H54 (cell line): Measurements from ENCODE around the gene OTUD3.
"Not testable (repeated sequence)": the region's sequence is repeated elsewhere in the genome, so short reads cannot be mapped to it uniquely, and the experiment has no call there.

Source experiments
- DNase-seq: peaks from one replicate; pipeline ENCODE4 v3.0.0; 2011; ENCODE audit warnings: low spot score, mixed read lengths; ENCODE audit not compliant: insufficient read length
- FAIRE-seq: peaks from 3 replicates; lab custom pipeline; 2011; peaks lifted over from hg19 to GRCh38; lab: Jason Lieb, UNC
- POLR2A ChIP-seq: IDR thresholded peaks from 2 replicates; pipeline ENCODE4 v1.6.1; 2011; ENCODE audit warnings: low read depth, mild to moderate bottlenecking, low read length

The OTUD3 gene

GRCh38 chr1:19879227-19879626 lies 3.0 kb upstream of the OTUD3 start:
- DNase-seq (no peak), FAIRE-seq (no peak)
- TF ChIP-seq POLR2A, result no peak

DNA sequence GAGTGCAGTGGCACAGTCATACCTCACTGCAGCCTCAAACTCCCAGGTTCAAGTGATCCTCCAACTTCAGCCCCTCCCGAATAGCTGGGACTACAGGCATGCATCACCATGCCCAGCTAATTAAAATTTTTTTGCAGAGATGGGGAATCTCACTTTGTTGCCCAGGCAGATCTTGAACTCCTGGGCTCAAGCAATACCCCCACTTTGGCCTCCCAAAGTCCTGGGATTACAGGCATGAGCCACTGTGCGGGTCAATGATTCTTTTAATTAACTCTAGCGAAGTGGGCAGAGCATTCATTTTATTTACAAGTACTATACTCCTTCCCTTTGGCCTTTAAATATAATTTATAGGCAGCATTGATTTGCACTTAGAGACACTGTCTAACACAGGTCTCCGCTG lies 2.5 kb upstream of the OTUD3 start:
- DNase-seq, result no peak
- no peak for FAIRE-seq
- TF ChIP-seq POLR2A, result no peak

- not testable (repeated sequence) for FAIRE-seq
These were observed 1.4 kb upstream of the OTUD3 start for GRCh38 chr1:19880841-19881240.

DNA sequence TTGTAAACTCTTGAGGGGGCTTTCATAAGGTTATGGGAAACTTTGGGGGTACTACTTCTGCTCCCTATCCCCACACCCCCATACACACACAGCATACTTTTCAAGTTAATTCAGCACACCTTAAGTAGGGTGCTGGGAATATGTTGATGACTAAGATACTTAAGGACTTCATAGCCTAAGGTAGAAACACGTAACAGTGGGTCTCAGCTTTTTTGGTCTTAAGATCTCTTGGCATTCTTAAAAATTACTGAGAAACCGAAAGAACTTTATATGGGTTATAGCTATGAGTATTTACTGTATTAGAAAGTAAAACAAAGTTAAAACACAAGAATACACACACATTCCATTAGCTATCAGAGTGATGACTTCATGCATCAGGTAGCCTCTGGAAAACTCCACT lies 2.1 kb downstream of the OTUD3 start:
- FAIRE-seq, result no peak
- no peak for DNase-seq
- no peak for TF ChIP-seq POLR2A

More at GRCh38 chr1:19880841-19881240, 1.4 kb upstream of the OTUD3 start:
- DNase-seq, result not testable (repeated sequence)

DNA sequence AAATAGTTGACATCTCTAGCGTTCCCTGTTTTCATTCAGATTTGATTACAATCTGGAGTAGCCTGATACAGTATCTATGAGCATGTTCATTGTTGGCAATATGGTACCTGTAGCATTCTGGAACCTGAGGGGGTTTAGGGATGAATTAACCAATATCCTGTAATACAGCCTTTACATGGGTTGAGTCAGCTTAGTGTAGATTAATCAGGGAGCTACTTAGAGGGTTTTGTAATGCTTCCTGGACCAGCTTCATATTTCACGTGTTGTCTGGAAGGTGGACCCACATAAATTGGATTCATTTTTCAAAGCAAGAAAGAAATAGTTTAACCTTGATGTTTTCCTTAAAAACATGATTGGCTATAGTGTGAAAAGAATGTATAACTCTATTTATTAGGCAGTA lies 3.6 kb downstream of the OTUD3 start:
- no peak for TF ChIP-seq POLR2A
- no peak for DNase-seq
- FAIRE-seq, result no peak

GRCh38 chr1:19888112-19888511 lies 5.9 kb downstream of the OTUD3 start:
- FAIRE-seq, result no peak
- DNase-seq, result no peak
- TF ChIP-seq POLR2A, result no peak

DNA sequence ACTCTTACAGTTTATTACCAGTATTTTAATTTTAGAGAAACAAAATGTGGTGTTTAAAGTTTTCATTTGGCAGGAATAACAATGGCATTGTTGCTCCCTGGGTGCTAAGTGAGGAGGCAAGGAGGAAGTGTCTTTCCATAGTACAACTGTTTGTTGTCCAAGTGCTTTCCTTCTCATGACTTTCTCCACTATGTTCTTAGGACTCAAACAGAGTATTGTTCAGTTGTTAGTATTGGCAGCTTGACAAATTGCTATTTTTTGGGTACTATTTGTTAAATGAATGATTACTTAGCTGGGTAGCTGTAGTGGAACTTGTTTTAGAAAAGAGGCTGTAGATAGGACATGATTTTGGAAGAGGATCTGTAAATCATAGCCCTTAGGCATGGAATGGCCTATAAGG lies 7.5 kb downstream of the OTUD3 start:
- no peak for DNase-seq
- TF ChIP-seq POLR2A, result no peak
- FAIRE-seq, result no peak

DNA sequence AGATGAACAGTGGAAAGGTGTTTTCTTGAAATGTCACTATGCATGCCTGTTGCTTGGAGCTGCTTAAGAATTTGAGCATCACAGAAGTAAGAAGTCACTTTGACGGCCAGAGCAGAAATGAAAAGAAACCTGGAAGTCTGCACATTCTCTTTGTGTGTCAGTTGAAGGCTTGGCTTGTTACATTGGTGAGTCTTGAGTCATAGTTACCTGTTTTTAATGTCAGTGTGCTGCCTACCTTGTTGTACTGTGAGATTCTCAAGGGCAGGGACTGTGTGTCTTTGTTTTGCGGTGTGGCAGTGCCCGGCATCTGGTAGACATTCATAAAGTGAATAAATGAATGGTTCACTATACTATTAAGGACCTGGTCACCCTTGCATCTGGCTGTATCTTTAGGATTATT lies 9.9 kb downstream of the OTUD3 start:
- no peak for FAIRE-seq
- no peak for TF ChIP-seq POLR2A

GRCh38 chr1:19892628-19893168 lies 10.5 kb downstream of the OTUD3 start:
- DNase-seq (no peak), FAIRE-seq (peak; percentile 20)
- TF ChIP-seq POLR2A, result no peak

More for the DNA sequence above, 9.9 kb downstream of the OTUD3 start:
- DNase-seq, result no peak

DNA sequence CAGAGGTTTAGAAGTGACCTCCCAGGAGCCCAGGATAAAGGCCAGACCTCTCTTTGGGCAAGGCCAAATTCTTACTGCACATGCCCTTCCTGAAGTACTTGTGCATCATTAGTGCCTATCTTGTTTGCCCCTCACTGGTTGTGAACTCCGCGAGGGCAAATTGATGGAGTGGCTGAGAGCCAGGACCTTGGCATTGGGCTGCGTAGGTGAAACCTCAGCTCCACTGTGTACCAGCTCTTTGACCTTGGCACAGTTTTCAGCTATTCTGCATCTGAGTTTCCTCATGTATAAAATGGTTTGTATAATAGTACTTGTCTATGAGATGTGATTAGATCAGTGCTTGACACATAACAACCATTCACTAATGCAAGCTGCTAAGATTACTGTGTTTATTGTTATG lies 11.5 kb downstream of the OTUD3 start:
- no peak for DNase-seq
- no peak for FAIRE-seq
- no peak for TF ChIP-seq POLR2A

DNA sequence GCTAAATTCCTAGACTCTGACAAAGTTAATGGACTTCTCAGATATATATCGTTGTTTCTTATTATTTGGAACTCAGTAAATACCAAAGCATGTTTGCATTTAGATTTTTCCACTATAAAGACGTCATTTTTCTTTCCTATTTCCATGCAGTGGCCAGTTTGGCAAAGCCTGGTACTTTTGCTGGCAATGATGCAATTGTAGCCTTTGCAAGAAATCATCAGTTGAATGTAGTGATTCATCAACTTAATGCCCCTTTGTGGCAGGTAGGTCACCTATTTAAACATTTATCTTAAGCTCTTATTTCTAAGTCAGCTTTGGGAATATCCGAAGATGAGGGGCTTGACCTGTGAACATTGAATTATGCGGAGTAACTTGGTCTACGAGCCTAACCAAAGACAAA lies 12.0 kb downstream of the OTUD3 start:
- TF ChIP-seq POLR2A, result no peak
- FAIRE-seq, result no peak
- DNase-seq, result no peak

- no peak for TF ChIP-seq POLR2A
- FAIRE-seq, result no peak
- DNase-seq, result no peak
These were observed 19.5 kb downstream of the OTUD3 start for GRCh38 chr1:19901653-19902052.

GRCh38 chr1:19903621-19904020 lies 21.4 kb downstream of the OTUD3 start:
- FAIRE-seq (no peak), DNase-seq (no peak)
- TF ChIP-seq POLR2A, result no peak

- DNase-seq (no peak), FAIRE-seq (no peak)
- no peak for TF ChIP-seq POLR2A
These were observed 25.3 kb downstream of the OTUD3 start for GRCh38 chr1:19907456-19907855.

DNA sequence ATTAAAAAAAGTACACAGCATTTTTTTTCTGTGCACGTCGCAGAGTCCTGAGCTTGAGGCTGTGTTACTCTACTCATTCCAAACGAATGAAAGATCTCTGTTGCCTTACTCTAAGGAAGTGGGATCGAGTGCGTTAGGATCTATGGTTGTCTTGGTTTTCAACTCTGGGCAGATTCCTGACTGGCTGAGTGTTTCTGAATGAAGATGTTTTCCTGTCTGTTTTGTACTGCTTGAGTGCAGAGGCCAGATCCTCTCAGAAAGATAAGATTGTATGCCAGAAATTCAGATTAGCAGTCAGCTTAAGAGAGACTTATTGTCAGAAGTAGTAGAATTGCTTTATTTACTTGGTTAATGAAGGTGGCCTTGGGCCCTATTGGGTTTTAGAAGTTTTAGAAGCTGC lies 27.2 kb downstream of the OTUD3 start:
- no peak for FAIRE-seq
- no peak for TF ChIP-seq POLR2A
- no peak for DNase-seq

GRCh38 chr1:19909971-19910370 lies 27.8 kb downstream of the OTUD3 start:
- DNase-seq (no peak), FAIRE-seq (no peak)
- TF ChIP-seq POLR2A, result no peak
